K562 (cell line): ENCODE results near the gene RPE65. TPM values are rescaled to one million over a fixed set of nuclear protein-coding genes. Genes with fewer than 3 reads are reported as not detected.
A peak's percentile ranks its signal among the peaks of the same experiment; 100 is the strongest.

Experiments used
- ATF1 ChIP-seq, 2 experiments: fragments of 450-650 bp in 1 of 2; IDR thresholded peaks; 2 replicates each; pipeline ENCODE4 v1.6.1; 2016; ENCODE audit warnings: missing compliant biosample characterization in 1 of 2, missing genetic modification characterization in 1 of 2
- BRD4 ChIP-seq: fragments of 200-600 bp; sonication (generic); IDR thresholded peaks from 2 replicates; pipeline ENCODE4 v1.6.1; 2017; ENCODE audit warnings: inconsistent platforms
- ELK1 ChIP-seq: sonication (generic); formaldehyde crosslinking; IDR thresholded peaks from 2 replicates; pipeline ENCODE4 v1.8.1; 2022; ENCODE audit warnings: missing genetic modification reagents
- EP400 ChIP-seq: fragments of 450-650 bp; IDR thresholded peaks from 2 replicates; pipeline ENCODE4 v1.6.1; 2017; ENCODE audit warnings: antibody characterized with exemption, mild to moderate bottlenecking, moderate library complexity
- MCM5 ChIP-seq: fragments of 450-650 bp; IDR thresholded peaks from 2 replicates; pipeline ENCODE4 v1.6.1; 2016; ENCODE audit warnings: low read depth
- MYBL2 ChIP-seq, 2 experiments: fragments of 450-650 bp in 1 of 2; sonication (generic) in 1 of 2; formaldehyde crosslinking in 1 of 2; IDR thresholded peaks; 2 replicates each; pipeline versions ENCODE4 v1.6.1 to v1.8.1; 2017 to 2022; ENCODE audit warnings: borderline replicate concordance in 1 of 2, inconsistent platforms in 1 of 2, low read depth in 1 of 2, mild to moderate bottlenecking in 1 of 2, missing genetic modification reagents in 1 of 2, moderate library complexity in 1 of 2
- PHB2 ChIP-seq: fragments of 450-650 bp; IDR thresholded peaks from 2 replicates; pipeline ENCODE4 v1.6.1; 2017; ENCODE audit warnings: low read depth
- PRDM10 ChIP-seq: fragments of 450-650 bp; IDR thresholded peaks from 2 replicates; pipeline ENCODE4 v1.6.1; 2018; ENCODE audit not compliant: partially characterized antibody
- REST ChIP-seq, 2 experiments: fragments of 450-650 bp; formaldehyde crosslinking in 1 of 2; IDR thresholded peaks; 2 replicates each; pipeline versions ENCODE4 v1.4.0 to v1.6.1; 2014 to 2020; ENCODE audit warnings: mild to moderate bottlenecking in 2 of 2, borderline replicate concordance in 1 of 2, low read depth in 1 of 2
- SMARCA4 ChIP-seq: fragments of 450-650 bp; IDR thresholded peaks from 2 replicates; pipeline ENCODE4 v1.6.1; 2016
- SP2 ChIP-seq: IDR thresholded peaks from 2 replicates; pipeline ENCODE4 v1.6.1; 2011; ENCODE audit warnings: mild to moderate bottlenecking, low read depth, low read length, moderate library complexity; ENCODE audit not compliant: poor library complexity, severe bottlenecking; ENCODE audit errors: extremely low read depth
- SRSF7 ChIP-seq: fragments of 200-400 bp; formaldehyde crosslinking; optimal IDR thresholded peaks from 2 replicates; pipeline ENCODE3; 2017; ENCODE audit warnings: mild to moderate bottlenecking, low read depth, low read length
- TBP ChIP-seq: optimal IDR thresholded peaks from 2 replicates; pipeline ENCODE3; 2011; ENCODE audit warnings: low read depth, low read length, improper control_type of control experiment
- ZNF253 ChIP-seq: fragments of 250-450 bp; sonication (Bioruptor Pico); conservative IDR thresholded peaks from 2 replicates; pipeline ENCODE4 v1.6.1; 2021; ENCODE audit warnings: mild to moderate bottlenecking
- polyA plus RNA-seq, 8 experiments: library from polyadenylated mRNA; depleted of rRNA in 4 of 8; stranded (reverse) in 5 of 8; unstranded in 3 of 8; fragments of >200 nt; fragmentation: Nextera tagmentation in 2 of 8; fragmentation: Illumina TruSeq in 1 of 8; extraction: Ambion mirVana in 2 of 8; extraction: Trizol in 1 of 8; gene quantifications; 2 replicates each; pipeline versions ENCODE4 v1.2.1 to v1.2.3, GENCODE V29; 2011 to 2014; ENCODE audit warnings: inconsistent platforms in 1 of 8, missing spikeins in 1 of 8
- total RNA-seq, 7 experiments: library from RNA; depleted of rRNA in 6 of 7; stranded (reverse); fragments of >200 nt in 6 of 7; fragmentation: Illumina TruSeq in 2 of 7; extraction: Trizol in 2 of 7; gene quantifications; 2 replicates each; pipeline versions ENCODE4 v1.2.1 to v1.2.3, GENCODE V29; 2011 to 2021; ENCODE audit warnings: low replicate concordance in 1 of 7

Gene RPE65
- total and polyA plus RNA-seq, 9 of the 15 experiments (the other 6 are each of a cell fraction or from before 2014, with no cell fraction given), result 0.14 TPM; not detected in 8

GRCh38 chr1:68496680-68497357, 47.1 kb upstream of the RPE65 start, which contains the start of gene DEPDC1 (continued):
- peak; percentile 93 for TF ChIP-seq REST (IDR thresholded peaks at IDR 0.05; ENCODE audit: borderline replicate concordance)
- TF ChIP-seq REST (CRISPR knock-in tag; IDR thresholded peaks at IDR 0.05; ENCODE audit: low read depth), result no peak
- no peak for TF ChIP-seq ELK1 (CRISPR knock-in tag)
- TF ChIP-seq SP2, result no peak
- TF ChIP-seq SMARCA4, result peak; percentile 13; the same call in 1 of the 2 replicates
- peak; percentile 96 for TF ChIP-seq EP400
- TF ChIP-seq MYBL2 (IDR thresholded peaks at IDR 0.05; ENCODE audit: low read depth), result peak; percentile 99
- peak; percentile 100; the same call in 1 of the 2 replicates for TF ChIP-seq MYBL2 (CRISPR knock-in tag; IDR thresholded peaks at IDR 0.05; ENCODE audit: borderline replicate concordance)
- TF ChIP-seq PHB2, result no peak
- no peak for TF ChIP-seq SRSF7
- no peak for TF ChIP-seq ZNF253 (CRISPR knock-in tag)
- no peak for TF ChIP-seq ATF1 (CRISPR knock-in tag; IDR thresholded peaks at IDR 0.05)
- peak; percentile 79 for TF ChIP-seq ATF1 (tag; IDR thresholded peaks at IDR 0.05)
- TF ChIP-seq BRD4, result peak; percentile 85; the same call in 1 of the 2 replicates
- peak; percentile 72 for TF ChIP-seq TBP
- no peak for TF ChIP-seq PRDM10
- TF ChIP-seq MCM5, result no peak
